Naive thymus-derived CD4-positive, alpha-beta T cell (primary cell): ENCODE data around the gene NCF4. TPM values are rescaled to one million over a fixed set of nuclear protein-coding genes. Genes with fewer than 3 reads are reported as not detected.
A peak's percentile ranks its signal among the peaks of the same experiment; 100 is the strongest.

Experiments
- ATAC-seq: fragments of 150-1000 bp; cut with Tn5 transposase; 2 replicates; pipeline ENCODE4 v1.10.0; 2021; ENCODE audit warnings: mild to moderate bottlenecking, moderate library complexity
- CTCF ChIA-PET: fragments of 350-600 bp; sonication (Branson Sonifier 250); formaldehyde crosslinking; loops from one replicate; lab custom pipeline; 2021; ENCODE audit warnings: antibody characterized with exemption; lab: Charles Lee
- POLR2A ChIA-PET: fragments of 350-600 bp; sonication (Branson Sonifier 250); formaldehyde crosslinking; loops from one replicate; lab custom pipeline; 2021; ENCODE audit warnings: antibody characterized with exemption, inconsistent platforms; lab: Charles Lee
- DNase-seq, 9 donors: peaks; one replicate each; pipeline versions ENCODE4 v3.0.0 to v3.0.0-alpha.2; 2020 to 2022; ENCODE audit warnings: mixed read lengths in 1 of 9
- H3K27ac ChIP-seq: one replicate; pipeline ENCODE4 v1.7.0; 2013; ENCODE audit warnings: mild to moderate bottlenecking, low read depth, low read length, moderate library complexity
- H3K27me3 ChIP-seq, 2 donors: one replicate each; pipeline ENCODE4 v1.7.0; 2013; ENCODE audit warnings: low read length in 2 of 2, mild to moderate bottlenecking in 2 of 2, moderate library complexity in 2 of 2; ENCODE audit not compliant: control insufficient read depth in 2 of 2, insufficient read depth in 2 of 2
- H3K36me3 ChIP-seq, 3 experiments: 1 replicate in 2 of 3; 2 replicates in 1 of 3; pipeline ENCODE4 v1.7.0; 2013; ENCODE audit warnings: low read length in 3 of 3, mild to moderate bottlenecking in 3 of 3, moderate library complexity in 1 of 3; ENCODE audit not compliant: insufficient read depth in 3 of 3, control insufficient read depth in 2 of 3
- H3K4me1 ChIP-seq, 2 donors: one replicate each; pipeline ENCODE4 v1.7.0; 2013; ENCODE audit warnings: low read length in 2 of 2, mild to moderate bottlenecking in 2 of 2, moderate library complexity in 1 of 2; ENCODE audit not compliant: control insufficient read depth in 2 of 2, insufficient read depth in 2 of 2
- H3K4me3 ChIP-seq: 2 replicates; pipeline ENCODE4 v1.7.0; 2013; ENCODE audit warnings: mild to moderate bottlenecking, low read length
- H3K9me3 ChIP-seq, 3 experiments: 1 replicate in 2 of 3; 2 replicates in 1 of 3; pipeline ENCODE4 v1.7.0; 2013; ENCODE audit warnings: low read length in 3 of 3; ENCODE audit not compliant: control insufficient read depth in 2 of 3
- H3K27ac Mint-ChIP-seq, 9 donors: one replicate each; pipeline ENCODE4 v1.8.0; 2020 to 2022; ENCODE audit warnings: mixed read lengths in 9 of 9, mild to moderate bottlenecking in 8 of 9, moderate library complexity in 5 of 9, inconsistent platforms in 2 of 9
- H3K27me3 Mint-ChIP-seq, 5 donors: one replicate each; pipeline ENCODE4 v1.8.0; 2021 to 2022; ENCODE audit warnings: mixed read lengths in 5 of 5, mild to moderate bottlenecking in 1 of 5
- H3K36me3 Mint-ChIP-seq, 5 donors: one replicate each; pipeline ENCODE4 v1.8.0; 2020 to 2022; ENCODE audit warnings: mixed read lengths in 5 of 5, mild to moderate bottlenecking in 3 of 5, inconsistent platforms in 1 of 5
- H3K4me1 Mint-ChIP-seq, 7 donors: one replicate each; pipeline ENCODE4 v1.8.0; 2020 to 2022; ENCODE audit warnings: mixed read lengths in 7 of 7, mild to moderate bottlenecking in 3 of 7, inconsistent platforms in 1 of 7
- H3K4me3 Mint-ChIP-seq, 10 donors: one replicate each; pipeline ENCODE4 v1.8.0; 2020 to 2022; ENCODE audit warnings: mild to moderate bottlenecking in 10 of 10, mixed read lengths in 10 of 10, moderate library complexity in 6 of 10, inconsistent platforms in 2 of 10
- H3K9me3 Mint-ChIP-seq, 11 donors: one replicate each; pipeline ENCODE4 v1.8.0; 2020 to 2022; ENCODE audit warnings: mixed read lengths in 11 of 11, mild to moderate bottlenecking in 4 of 11, inconsistent platforms in 1 of 11, moderate library complexity in 1 of 11
- intact Hi-C, 2 donors: fragments of 100-400 bp; cut with micrococcal nuclease; formaldehyde crosslinking; loops; one replicate each; pipeline ENCODE4 v1.15.1; 2023
- polyA plus RNA-seq, 2 donors: library from polyadenylated mRNA; unstranded; fragments of 300-500 nt; fragmentation: Illumina TruSeq; gene quantifications; one replicate each; pipeline ENCODE4 v1.2.3, GENCODE V29; 2021
- total RNA-seq, 6 experiments: library from RNA in 5 of 6; stranded (reverse) in 5 of 6; gene quantifications; 1 replicate in 5 of 6; 2 replicates in 1 of 6; pipeline ENCODE4 v1.2.3 and lab custom pipeline; 2021 to 2026

The NCF4 gene
- total and polyA plus RNA-seq, 7 experiments from 2014 or later, result 0.24 to 57.1 (median 3.8) TPM

GRCh38 chr22:36865346-36865745 lies 4.5 kb downstream of the NCF4 start:
- Histone ChIP-seq H3K4me1 (no peaks in the 10 kb centered on the region), H3K27me3 (no peaks in the 10 kb centered on the region), H3K4me3 (no peak overlapping the region), H3K9me3 (no peaks in the 10 kb centered on the region), H3K27ac (no peak overlapping the region), H3K36me3 (no peaks in the 10 kb centered on the region)
- Mint-ChIP-seq H3K27me3 (no peaks in the 10 kb centered on the region), H3K27ac (peak overlapping the region in 1 of 9 donors; percentile 55), H3K4me1 (peaks cover 0 to 48% (median 5%) of the 10 kb centered on the region in 7 donors), H3K36me3 (peaks cover 0 to 40% (median 0%) of the 10 kb centered on the region in 5 donors), H3K9me3 (peaks cover 0 to 4% (median 0%) of the 10 kb centered on the region in 11 donors), H3K4me3 (no peak overlapping the region)
- intact Hi-C loops, result no loop called here
- ChIA-PET CTCF (interaction anchor here (0.7 kb wide), 1 partner anchor 12 kb away, joined by 3 read pairs; no protein-coding TSS in a partner anchor), POLR2A (interaction anchor here (0.5 kb wide), 1 partner anchor 308 kb away, joined by 3 read pairs; no protein-coding TSS in a partner anchor)
- DNase-seq (no peak), ATAC-seq (no peak)

- peaks cover 0 to 4% (median 0%) of the 10 kb centered on the region in 11 donors for H3K9me3 Mint-ChIP-seq
- Histone ChIP-seq H3K36me3 (no peaks in the 10 kb centered on the region), H3K4me1 (no peaks in the 10 kb centered on the region), H3K27me3 (no peaks in the 10 kb centered on the region), H3K9me3 (no peaks in the 10 kb centered on the region), H3K27ac (no peak overlapping the region), H3K4me3 (no peak overlapping the region)
- H3K4me3 Mint-ChIP-seq, result no peak overlapping the region
- H3K4me1 Mint-ChIP-seq, result peaks cover 0 to 36% (median 0%) of the 10 kb centered on the region in 7 donors
- DNase-seq (no peak), ATAC-seq (no peak)
- H3K36me3 Mint-ChIP-seq, result peaks cover 0 to 54% (median 0%) of the 10 kb centered on the region in 5 donors
- H3K27me3 Mint-ChIP-seq, result no peaks in the 10 kb centered on the region
- no peak overlapping the region for H3K27ac Mint-ChIP-seq
- CTCF ChIA-PET, result no interaction called here
- intact Hi-C loops, result no loop called here
- POLR2A ChIA-PET, result no interaction called here
Observed at GRCh38 chr22:36867695-36868094, 6.9 kb downstream of the NCF4 start.

GRCh38 chr22:36868546-36869181 lies 7.9 kb downstream of the NCF4 start:
- Histone ChIP-seq H3K27me3 (no peaks in the 10 kb centered on the region), H3K4me3 (no peak overlapping the region), H3K36me3 (no peaks in the 10 kb centered on the region), H3K27ac (no peak overlapping the region), H3K9me3 (no peaks in the 10 kb centered on the region), H3K4me1 (peaks cover 0 to 4% of the 10 kb centered on the region in 2 donors)
- Mint-ChIP-seq H3K4me3 (no peak overlapping the region), H3K36me3 (peaks cover 0 to 63% (median 0%) of the 10 kb centered on the region in 5 donors), H3K4me1 (peaks cover 0 to 42% (median 2%) of the 10 kb centered on the region in 7 donors), H3K27me3 (no peaks in the 10 kb centered on the region), H3K27ac (no peak overlapping the region), H3K9me3 (peaks cover 0 to 4% (median 0%) of the 10 kb centered on the region in 11 donors)
- no peak for ATAC-seq
- no peak for DNase-seq
- intact Hi-C loops, result no loop called here
- POLR2A ChIA-PET, result no interaction called here
- CTCF ChIA-PET, result no interaction called here

GRCh38 chr22:36870250-36870649 lies 9.4 kb downstream of the NCF4 start:
- Histone ChIP-seq H3K4me1 (peaks cover 0 to 4% of the 10 kb centered on the region in 2 donors), H3K36me3 (no peaks in the 10 kb centered on the region), H3K27ac (no peak overlapping the region), H3K9me3 (no peaks in the 10 kb centered on the region), H3K4me3 (no peak overlapping the region), H3K27me3 (no peaks in the 10 kb centered on the region)
- Mint-ChIP-seq H3K4me3 (no peak overlapping the region), H3K27ac (peak overlapping the region in 1 of 9 donors; percentile 2), H3K27me3 (no peaks in the 10 kb centered on the region), H3K4me1 (peaks cover 0 to 39% (median 5%) of the 10 kb centered on the region in 7 donors), H3K36me3 (peaks cover 0 to 64% (median 0%) of the 10 kb centered on the region in 5 donors), H3K9me3 (peaks cover 0 to 2% (median 0%) of the 10 kb centered on the region in 11 donors)
- CTCF ChIA-PET, result interaction anchor here (0.9 kb wide), 1 partner anchor 16 kb away, joined by 4 read pairs; no protein-coding TSS in a partner anchor
- intact Hi-C loops, result no loop called here
- POLR2A ChIA-PET, result no interaction called here
- DNase-seq (no peak), ATAC-seq (no peak)

GRCh38 chr22:36871669-36872081 lies 10.9 kb downstream of the NCF4 start:
- Histone ChIP-seq H3K9me3 (no peaks in the 10 kb centered on the region), H3K27ac (no peak overlapping the region), H3K4me3 (no peak overlapping the region), H3K27me3 (no peaks in the 10 kb centered on the region), H3K36me3 (no peaks in the 10 kb centered on the region), H3K4me1 (peaks cover 0 to 4% of the 10 kb centered on the region in 2 donors)
- Mint-ChIP-seq H3K4me3 (no peak overlapping the region), H3K4me1 (peaks cover 0 to 30% (median 5%) of the 10 kb centered on the region in 7 donors), H3K27me3 (peaks cover 0 to 5% (median 0%) of the 10 kb centered on the region in 5 donors), H3K9me3 (peaks cover 0 to 2% (median 0%) of the 10 kb centered on the region in 11 donors), H3K27ac (no peak overlapping the region), H3K36me3 (peaks cover 0 to 62% (median 0%) of the 10 kb centered on the region in 5 donors)
- no peak for ATAC-seq
- intact Hi-C loops, result no loop called here
- no peak for DNase-seq
- ChIA-PET CTCF (no interaction called here), POLR2A (no interaction called here)

- Histone ChIP-seq H3K9me3 (no peaks in the 10 kb centered on the region), H3K27me3 (no peaks in the 10 kb centered on the region), H3K4me1 (peaks cover 0 to 4% of the 10 kb centered on the region in 2 donors), H3K36me3 (no peaks in the 10 kb centered on the region), H3K27ac (no peak overlapping the region), H3K4me3 (no peak overlapping the region)
- Mint-ChIP-seq H3K27me3 (peaks cover 0 to 6% (median 0%) of the 10 kb centered on the region in 5 donors), H3K4me3 (peak overlapping the region in 1 of 10 donors; percentile 7), H3K9me3 (peaks cover 0 to 2% (median 0%) of the 10 kb centered on the region in 11 donors), H3K4me1 (peaks cover 0 to 30% (median 5%) of the 10 kb centered on the region in 7 donors), H3K27ac (peak overlapping the region in 1 of 9 donors; percentile 78), H3K36me3 (peaks cover 0 to 62% (median 0%) of the 10 kb centered on the region in 5 donors)
- no peak for ATAC-seq
- intact Hi-C loops, result no loop called here
- ChIA-PET POLR2A (no interaction called here), CTCF (no interaction called here)
- no peak for DNase-seq
Observed at GRCh38 chr22:36872084-36872483, 11.3 kb downstream of the NCF4 start.
